Gastroesophageal sphincter (tissue), 3 donors: Measurements from ENCODE around the gene WNT7B.

Experiments used
- CTCF ChIP-seq, 4 experiments: fragments of 200-600 bp in 2 of 4; fragments of 450-650 bp in 2 of 4; sonication (generic) in 1 of 4; IDR thresholded peaks; one replicate each; pipeline ENCODE4 v1.5.1; 2017 to 2019; ENCODE audit warnings: antibody characterized with exemption in 4 of 4, mild to moderate bottlenecking in 2 of 4, moderate library complexity in 2 of 4
- EP300 ChIP-seq: sonication (generic); formaldehyde crosslinking; IDR thresholded peaks from one replicate; pipeline ENCODE4 v1.6.1; 2017; ENCODE audit warnings: antibody characterized with exemption, mild to moderate bottlenecking
- POLR2A ChIP-seq, 2 donors: fragments of 450-650 bp; IDR thresholded peaks; one replicate each; pipeline ENCODE4 v1.6.1; 2017; ENCODE audit warnings: antibody characterized with exemption in 2 of 2, mild to moderate bottlenecking in 2 of 2, moderate library complexity in 1 of 2
- POLR2AphosphoS5 ChIP-seq: sonication (generic); formaldehyde crosslinking; IDR thresholded peaks from one replicate; pipeline ENCODE4 v1.6.1; 2017; ENCODE audit warnings: antibody characterized with exemption

DNA sequence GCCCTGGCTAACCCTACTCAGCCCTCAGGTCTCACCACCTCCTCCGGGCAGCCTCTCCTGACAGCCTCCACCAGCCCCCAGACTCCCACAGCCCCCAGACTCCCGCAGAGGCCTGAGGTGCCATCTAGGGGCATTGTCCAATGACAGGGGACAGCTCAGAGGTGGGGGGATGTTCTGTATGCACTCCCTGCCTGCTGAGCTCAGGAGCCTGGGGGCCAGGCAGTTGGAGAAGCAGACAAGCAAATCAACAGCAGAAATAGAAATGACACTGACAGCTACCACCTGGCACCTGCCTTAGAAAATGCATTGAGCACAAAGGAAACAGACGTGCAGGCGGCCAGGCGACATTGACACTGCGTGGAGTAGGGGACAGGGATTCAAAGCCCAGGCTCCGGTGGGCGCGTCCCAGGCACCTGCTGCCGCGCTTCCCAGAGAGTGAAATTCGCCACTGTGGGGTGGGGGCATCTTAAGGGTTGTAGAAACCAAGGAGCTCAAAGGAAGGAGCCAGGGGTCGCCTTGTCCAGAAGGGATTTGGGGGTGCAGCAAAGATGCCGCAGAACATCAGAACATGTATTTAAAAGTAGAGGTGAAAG lies 22.5 kb upstream of the WNT7B start:
- TF ChIP-seq POLR2A (IDR thresholded peaks at IDR 0.05) = no peak
- no peak for TF ChIP-seq CTCF (IDR thresholded peaks at IDR 0.05)
- no peak for TF ChIP-seq POLR2AphosphoS5
- TF ChIP-seq EP300 = no peak
